PC-9 (cell line): Measurements from ENCODE around the gene PHLDB2. TPM values are rescaled to one million over a fixed set of nuclear protein-coding genes. Genes with fewer than 3 reads are reported as not detected.

Source experiments
- BruUV-seq: library from RNA; stranded (reverse); fragments of 400-500 nt; replicated peaks from 2 replicates; lab custom pipeline; 2021; lab: Mats Ljungman, UMichigan
- CTCF ChIA-PET: fragments of 300-600 bp; sonication (Branson Sonifier 250); formaldehyde crosslinking; loops from one replicate; lab custom pipeline; 2022; ENCODE audit warnings: antibody characterized with exemption; lab: Charles Lee
- POLR2A ChIA-PET: fragments of 300-600 bp; sonication (Branson Sonifier 250); formaldehyde crosslinking; loops from one replicate; lab custom pipeline; 2022; ENCODE audit warnings: antibody characterized with exemption; ENCODE audit not compliant: unreplicated experiment; lab: Charles Lee
- DNase-seq, 2 experiments: peaks; one replicate each; pipeline versions ENCODE4 v3.0.0 to v3.0.0-alpha.2; 2015 to 2022; ENCODE audit warnings: mixed read lengths in 1 of 2
- H2AFZ ChIP-seq: fragments of 200-600 bp; sonication (generic); 2 replicates; pipeline ENCODE4 v1.8.1; 2017; ENCODE audit warnings: antibody characterized with exemption
- H3F3A ChIP-seq: fragments of 200-600 bp; sonication (generic); 2 replicates; pipeline ENCODE4 v1.8.1; 2017; ENCODE audit warnings: antibody characterized with exemption, mild to moderate bottlenecking, low read depth; ENCODE audit not compliant: insufficient read depth
- H3K27ac ChIP-seq: fragments of 200-600 bp; sonication (generic); 2 replicates; pipeline ENCODE4 v1.6.1; 2016; ENCODE audit warnings: mixed run types
- H3K27me3 ChIP-seq: fragments of 200-600 bp; sonication (generic); 2 replicates; pipeline ENCODE4 v1.6.1; 2016; ENCODE audit warnings: low read depth, mixed run types; ENCODE audit not compliant: insufficient read depth
- H3K36me3 ChIP-seq: fragments of 200-600 bp; sonication (generic); 2 replicates; pipeline ENCODE4 v1.6.1; 2016; ENCODE audit warnings: low read depth, mixed run types
- H3K4me1 ChIP-seq: fragments of 200-600 bp; sonication (generic); replicated peaks from 2 replicates; pipeline ENCODE4 v1.6.1; 2016; ENCODE audit warnings: mixed run types; ENCODE audit not compliant: insufficient read depth
- H3K4me2 ChIP-seq: fragments of 200-600 bp; sonication (generic); 2 replicates; pipeline ENCODE4 v1.6.1; 2017; ENCODE audit warnings: mixed run types
- H3K4me3 ChIP-seq: fragments of 200-600 bp; sonication (generic); 2 replicates; pipeline ENCODE4 v1.6.1; 2016; ENCODE audit warnings: mixed run types
- H3K79me2 ChIP-seq: fragments of 200-600 bp; sonication (generic); 2 replicates; pipeline ENCODE4 v1.6.1; 2017; ENCODE audit warnings: low read depth, mixed run types
- H3K9me2 ChIP-seq: fragments of 200-600 bp; sonication (generic); 2 replicates; pipeline ENCODE4 v1.8.1; 2017; ENCODE audit warnings: mild to moderate bottlenecking; ENCODE audit not compliant: insufficient read depth
- H3K9me3 ChIP-seq: fragments of 200-600 bp; sonication (generic); 2 replicates; pipeline ENCODE4 v1.8.1; 2016; ENCODE audit warnings: low read depth; ENCODE audit not compliant: insufficient read depth
- H4K20me1 ChIP-seq: fragments of 200-600 bp; sonication (generic); 2 replicates; pipeline ENCODE4 v1.8.1; 2017; ENCODE audit not compliant: insufficient read depth
- CTCF ChIP-seq: fragments of 200-600 bp; sonication (generic); conservative IDR thresholded peaks from 2 replicates; pipeline ENCODE4 v1.6.1; 2017; ENCODE audit warnings: mixed run types, antibody characterized with exemption, mild to moderate bottlenecking, moderate library complexity
- EZH2 ChIP-seq: fragments of 200-600 bp; sonication (generic); IDR thresholded peaks from 2 replicates; pipeline ENCODE4 v1.8.0; 2017; ENCODE audit warnings: antibody characterized with exemption, low read depth
- intact Hi-C: fragments of 100-400 bp; cut with micrococcal nuclease; formaldehyde crosslinking; loops from one replicate; pipeline ENCODE4 v1.10.0; 2022; ENCODE audit not compliant: unreplicated experiment
- total RNA-seq: library from RNA; stranded (reverse); gene quantifications from 2 replicates; pipeline ENCODE4 v1.2.3, GENCODE V29; 2021

PHLDB2 gene
- total RNA-seq, 1 experiment from 2014 or later, result 42.7 TPM

GRCh38 chr3:111979434-111980038, 120.5 kb downstream of the PHLDB2 start:
- Histone ChIP-seq H3K4me2 (peak overlapping the region; percentile 83), H3K27ac (peak overlapping the region; percentile 62; the same call in 1 of the 2 replicates), H3K9me3 (no peaks in the 10 kb centered on the region), H4K20me1 (no peaks in the 10 kb centered on the region), H3F3A (peaks cover 29% of the 10 kb centered on the region), H3K27me3 (no peaks in the 10 kb centered on the region), H3K9me2 (no peaks in the 10 kb centered on the region), H3K4me1 (peaks cover 30% of the 10 kb centered on the region), H3K79me2 (peaks cover 38% of the 10 kb centered on the region), H2AFZ (peak overlapping the region; percentile 94), H3K36me3 (peaks cover 32% of the 10 kb centered on the region), H3K4me3 (peak overlapping the region; percentile 80)
- BruUV-seq, result no TSS peak
- intact Hi-C loops, result loop anchor here (10.0 kb wide), 1 partner anchor 545 kb away; no protein-coding TSS in a partner anchor
- ChIA-PET CTCF (interaction anchor here (0.5 to 1.7 kb wide), 7 partner anchors 12 to 288 kb away, joined by 3 to 8 read pairs (median 4); no protein-coding TSS in a partner anchor), POLR2A (interaction anchor here (0.5 to 1.9 kb wide), 11 partner anchors 29 to 654 kb away, joined by 3 to 17 read pairs (median 5); partner anchors contain the start of genes PHLDB2 and ZBED2)
- TF ChIP-seq EZH2 (no peak), CTCF (no peak)
- DNase-seq, result no peak

GRCh38 chr3:111980716-111981456, 121.8 kb downstream of the PHLDB2 start:
- POLR2A ChIA-PET, result no interaction called here
- intact Hi-C loops, result loop anchor here (10.0 kb wide), 1 partner anchor 544 kb away; no protein-coding TSS in a partner anchor
- BruUV-seq, result no TSS peak

More at GRCh38 chr3:111980716-111981456, 121.8 kb downstream of the PHLDB2 start:
- Histone ChIP-seq H3K9me2 (no peaks in the 10 kb centered on the region), H3K27ac (no peak overlapping the region), H4K20me1 (no peaks in the 10 kb centered on the region), H3K36me3 (peaks cover 28% of the 10 kb centered on the region; the same call in 1 of the 2 replicates), H3K9me3 (no peaks in the 10 kb centered on the region), H3K4me1 (peaks cover 30% of the 10 kb centered on the region), H3K27me3 (no peaks in the 10 kb centered on the region), H3K4me2 (peak overlapping the region; percentile 83), H3F3A (peaks cover 25% of the 10 kb centered on the region), H3K79me2 (peaks cover 38% of the 10 kb centered on the region), H2AFZ (no peak overlapping the region), H3K4me3 (peak overlapping the region; percentile 80; the same call in 1 of the 2 replicates)
- CTCF ChIA-PET, result interaction anchor here (0.6 kb wide), 1 partner anchor 90 kb away, joined by 5 read pairs; no protein-coding TSS in a partner anchor
- no peak for DNase-seq
- TF ChIP-seq EZH2 (no peak), CTCF (no peak)
